GM18498 (cell line): ENCODE data around the gene PTPRN2.

Experiments
- ATAC-seq: cut with Tn5 transposase; IDR thresholded peaks from one replicate; pipeline ENCODE4 v1.9.1; 2021; ENCODE audit warnings: mild to moderate bottlenecking, moderate library complexity; ENCODE audit not compliant: unreplicated experiment

PTPRN2 gene

GRCh38 chr7:157890921-157891401 lies 696.7 kb downstream of the PTPRN2 start:
- ATAC-seq, result no peak

- no peak for ATAC-seq
These were observed 698.1 kb downstream of the PTPRN2 start for GRCh38 chr7:157889480-157889879.

GRCh38 chr7:157888579-157888978 lies 699.0 kb downstream of the PTPRN2 start:
- ATAC-seq, result no peak

- no peak for ATAC-seq
These were observed 700.2 kb downstream of the PTPRN2 start for GRCh38 chr7:157887400-157887799.

- no peak for ATAC-seq
These were observed 700.9 kb downstream of the PTPRN2 start for GRCh38 chr7:157886711-157887110.

- ATAC-seq, result no peak
These were observed 701.4 kb downstream of the PTPRN2 start for GRCh38 chr7:157886266-157886665.

GRCh38 chr7:157885140-157885539 lies 702.5 kb downstream of the PTPRN2 start:
- no peak for ATAC-seq

GRCh38 chr7:157884461-157885062 lies 703.1 kb downstream of the PTPRN2 start:
- ATAC-seq, result no peak

- ATAC-seq, result no peak
These were observed 706.4 kb downstream of the PTPRN2 start for GRCh38 chr7:157881048-157881771.

GRCh38 chr7:157879391-157879790 lies 708.2 kb downstream of the PTPRN2 start:
- ATAC-seq, result no peak

- ATAC-seq, result no peak
These were observed 710.1 kb downstream of the PTPRN2 start for GRCh38 chr7:157877298-157878090.

GRCh38 chr7:157876469-157877285 lies 710.9 kb downstream of the PTPRN2 start:
- no peak for ATAC-seq

GRCh38 chr7:157875230-157876179 lies 712.1 kb downstream of the PTPRN2 start:
- ATAC-seq, result no peak

GRCh38 chr7:157874870-157875229 lies 712.8 kb downstream of the PTPRN2 start:
- ATAC-seq, result no peak

- ATAC-seq, result no peak
These were observed 713.3 kb downstream of the PTPRN2 start for GRCh38 chr7:157874208-157874816.

GRCh38 chr7:157873664-157874063 lies 714.0 kb downstream of the PTPRN2 start:
- no peak for ATAC-seq

- no peak for ATAC-seq
These were observed 714.4 kb downstream of the PTPRN2 start for GRCh38 chr7:157873181-157873580.

- no peak for ATAC-seq
These were observed 715.2 kb downstream of the PTPRN2 start for GRCh38 chr7:157872447-157872846.

- no peak for ATAC-seq
These were observed 715.9 kb downstream of the PTPRN2 start for GRCh38 chr7:157871681-157872080.
